ENCODE results near the gene DHX30.
"Not testable (repeated sequence)": the region's sequence is repeated elsewhere in the genome, so short reads cannot be mapped to it uniquely, and the experiment has no call there.

The DHX30 gene

GRCh38 chr3:47877719-47878118 is 74.8 kb downstream of the DHX30 start:
- in situ Hi-C loops (cut with HindIII; ENCODE audit: low sequenced_read_pairs): no loop called here

GRCh38 chr3:47882338-47882737 is 79.4 kb downstream of the DHX30 start:
- in situ Hi-C loops (cut with HindIII; ENCODE audit: low sequenced_read_pairs): loop anchor here (5.0 kb wide), 1 partner anchor 105 kb away; no protein-coding TSS in a partner anchor

- in situ Hi-C loops (cut with HindIII; ENCODE audit: low sequenced_read_pairs): loop anchor here (5.0 kb wide), 1 partner anchor 103 kb away; no protein-coding TSS in a partner anchor
Measured at GRCh38 chr3:47884603-47885002, 81.7 kb downstream of the DHX30 start.

GRCh38 chr3:47885168-47885567 is 82.2 kb downstream of the DHX30 start:
- in situ Hi-C loops (cut with HindIII; ENCODE audit: low sequenced_read_pairs): no loop called here

- in situ Hi-C loops (cut with HindIII; ENCODE audit: low sequenced_read_pairs): not testable (repeated sequence)
Measured at GRCh38 chr3:47887991-47888390, 85.1 kb downstream of the DHX30 start.

GRCh38 chr3:47888986-47889757 is 86.2 kb downstream of the DHX30 start:
- in situ Hi-C loops (cut with HindIII; ENCODE audit: low sequenced_read_pairs): no loop called here

- in situ Hi-C loops (cut with HindIII; ENCODE audit: low sequenced_read_pairs): loop anchor here (5.0 kb wide), 2 partner anchors 62 to 63 kb away; no protein-coding TSS in a partner anchor
Measured at GRCh38 chr3:47890126-47890827, 87.3 kb downstream of the DHX30 start.

- in situ Hi-C loops (cut with HindIII; ENCODE audit: low sequenced_read_pairs): loop anchor here (5.0 kb wide), 2 partner anchors 61 to 64 kb away; no protein-coding TSS in a partner anchor
Measured at GRCh38 chr3:47890828-47891612, 88.1 kb downstream of the DHX30 start.

GRCh38 chr3:47891613-47892005 is 88.7 kb downstream of the DHX30 start:
- in situ Hi-C loops (cut with HindIII; ENCODE audit: low sequenced_read_pairs): loop anchor here (5.0 kb wide), 2 partner anchors 61 to 64 kb away; no protein-coding TSS in a partner anchor

- in situ Hi-C loops (cut with HindIII; ENCODE audit: low sequenced_read_pairs): loop anchor here (5.0 kb wide), 2 partner anchors 60 to 65 kb away; no protein-coding TSS in a partner anchor
Measured at GRCh38 chr3:47892286-47893040, 89.5 kb downstream of the DHX30 start.

- in situ Hi-C loops (cut with HindIII; ENCODE audit: low sequenced_read_pairs): no loop called here
Measured at GRCh38 chr3:47895241-47895640, 92.3 kb downstream of the DHX30 start.

GRCh38 chr3:47896736-47897135 is 93.8 kb downstream of the DHX30 start:
- in situ Hi-C loops (cut with HindIII; ENCODE audit: low sequenced_read_pairs): no loop called here

GRCh38 chr3:47897954-47898353 is 95.0 kb downstream of the DHX30 start:
- in situ Hi-C loops (cut with HindIII; ENCODE audit: low sequenced_read_pairs): no loop called here

- in situ Hi-C loops (cut with HindIII; ENCODE audit: low sequenced_read_pairs): no loop called here
Measured at GRCh38 chr3:47899495-47900108, 96.7 kb downstream of the DHX30 start.
